Activated gamma-delta T cell (primary cell): ENCODE measurements around the gene SLC25A19.

ENCODE experiments used
- DNase-seq: peaks from one replicate; lab custom pipeline; 2025; lab: John Stamatoyannopoulos, UW

SLC25A19 gene

GRCh38 chr17:75241502-75241901 is 47.7 kb downstream of the SLC25A19 start:
- DNase-seq = no peak

DNA sequence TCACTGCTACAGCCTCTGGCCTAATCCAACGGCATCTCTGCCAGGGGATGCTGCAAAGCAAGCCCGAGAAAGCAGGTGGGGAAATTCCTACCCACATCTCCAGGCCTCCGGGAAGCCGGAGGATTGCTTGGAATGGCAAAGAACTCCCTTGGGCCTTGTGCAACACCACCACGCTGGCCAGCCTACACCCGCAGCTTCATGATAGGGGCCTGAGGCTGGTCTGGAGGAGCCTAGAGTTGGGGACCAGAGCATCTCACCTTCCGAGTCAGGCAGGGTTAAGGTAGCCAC is 48.1 kb downstream of the SLC25A19 start:
- DNase-seq = no peak

- DNase-seq = no peak
Observed at GRCh38 chr17:75240394-75241142, 48.7 kb downstream of the SLC25A19 start.

DNA sequence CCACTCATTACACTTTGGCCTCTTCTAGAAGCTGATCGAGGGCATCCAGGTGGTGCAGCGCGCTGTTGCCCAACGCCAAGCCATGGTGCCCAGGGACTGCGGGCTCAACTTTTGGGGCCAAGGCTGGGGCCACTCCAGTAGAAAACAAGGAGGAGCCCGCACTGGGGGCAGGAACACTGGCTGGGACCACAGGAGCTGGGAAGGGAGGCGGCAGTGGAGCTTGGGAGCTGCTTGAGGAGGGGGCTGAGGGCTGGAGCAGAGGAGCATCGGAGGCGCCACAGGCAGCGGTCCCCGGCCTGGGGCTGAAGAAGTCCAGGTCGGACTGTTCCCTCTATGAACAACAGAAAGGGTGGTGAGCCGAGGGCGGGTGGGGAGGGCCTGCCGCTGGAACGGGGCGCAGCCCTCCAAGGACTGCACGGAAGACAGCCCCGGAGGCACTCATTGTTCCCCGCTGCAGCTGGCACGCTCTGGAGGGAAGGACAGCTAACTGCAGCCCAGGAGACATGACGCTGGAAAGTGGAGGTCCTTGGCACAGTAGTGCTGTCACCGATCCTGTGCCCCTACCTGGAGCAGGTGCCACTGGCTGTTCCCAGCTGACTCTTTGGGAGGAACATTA is 49.3 kb downstream of the SLC25A19 start:
- no peak for DNase-seq

DNA sequence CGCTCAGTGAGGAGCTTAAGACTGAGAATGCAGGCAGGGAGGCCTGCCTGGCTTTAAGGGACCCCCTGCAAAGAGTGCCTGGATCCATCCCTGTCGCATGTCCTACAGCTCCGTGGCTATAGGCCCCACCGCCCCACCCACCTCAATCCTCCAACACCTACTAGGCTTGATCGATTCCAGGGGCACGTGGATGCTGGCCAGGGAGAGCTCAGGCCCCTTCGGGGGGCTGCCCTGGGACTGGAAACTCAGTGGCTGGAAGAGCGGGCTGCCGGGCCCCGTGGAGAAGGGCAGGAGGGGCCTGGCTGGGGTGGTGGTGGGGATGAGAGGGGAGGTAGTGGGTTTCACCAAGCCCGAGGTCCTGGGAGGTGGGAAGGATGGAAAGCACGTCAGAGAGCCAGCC is 50.0 kb downstream of the SLC25A19 start:
- no peak for DNase-seq

DNA sequence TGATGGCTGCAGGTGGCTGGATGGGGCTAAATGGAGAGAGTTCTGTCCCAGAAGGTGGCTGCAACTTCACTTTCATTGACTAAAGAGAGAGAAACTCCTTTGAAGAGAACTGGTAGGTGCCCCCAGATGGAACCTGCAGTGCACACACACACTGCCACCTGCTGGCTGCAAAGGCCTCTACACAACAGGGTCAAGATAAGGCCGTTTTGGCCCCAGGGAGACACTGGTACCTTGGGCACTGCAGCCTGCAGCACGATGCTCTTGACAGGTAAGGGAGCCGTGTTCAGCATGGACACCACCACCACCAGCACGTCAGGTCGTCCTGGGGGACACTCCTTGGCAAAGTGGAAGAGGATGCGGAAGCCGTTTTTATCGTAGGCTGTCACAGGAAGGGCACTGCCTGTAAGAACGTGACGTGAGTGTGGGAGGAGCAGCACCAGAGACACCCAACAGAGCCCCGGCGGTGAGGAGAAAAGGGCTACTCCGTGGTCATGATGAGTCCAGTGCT is 50.5 kb downstream of the SLC25A19 start:
- DNase-seq = no peak

- DNase-seq = no peak
Observed at GRCh38 chr17:75238020-75238580, 51.1 kb downstream of the SLC25A19 start.

- DNase-seq = no peak
Observed at GRCh38 chr17:75237100-75238014, 51.9 kb downstream of the SLC25A19 start.

GRCh38 chr17:75232786-75233185 is 56.4 kb downstream of the SLC25A19 start:
- DNase-seq = no peak

DNA sequence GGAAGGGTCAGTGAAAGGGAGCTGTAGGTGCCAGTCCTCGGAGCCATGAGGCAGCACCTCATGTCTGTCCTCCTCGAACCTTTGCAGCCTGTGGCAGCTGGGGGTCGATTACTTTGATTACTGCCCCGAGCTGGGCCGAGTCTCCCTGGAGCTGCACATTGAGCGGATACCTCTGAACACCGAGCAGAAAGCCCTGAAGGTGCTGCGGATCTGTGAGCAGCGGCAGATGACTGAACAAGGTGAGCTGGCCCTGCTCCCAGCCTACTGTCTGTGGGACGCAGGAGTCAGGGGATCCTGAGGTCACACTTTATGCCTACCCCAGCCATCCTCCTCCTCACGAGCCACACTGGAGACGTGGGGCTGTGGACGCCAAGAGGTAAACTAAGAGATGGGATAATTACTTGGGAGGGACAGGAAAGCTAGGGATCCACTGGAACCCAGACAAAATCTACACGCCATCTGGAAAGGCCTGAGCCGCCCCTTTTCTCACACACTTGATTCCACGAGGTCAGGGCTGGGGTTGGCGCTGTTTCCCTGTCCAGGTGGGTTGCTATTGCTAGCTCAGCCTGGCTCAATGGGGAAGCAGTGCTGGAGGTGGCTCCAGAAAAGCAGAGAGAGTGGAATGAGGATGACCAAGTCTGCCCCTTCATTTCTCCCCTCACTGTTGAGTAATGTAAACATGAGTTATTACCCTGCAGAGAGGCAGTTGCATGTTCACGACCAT is 57.3 kb downstream of the SLC25A19 start:
- no peak for DNase-seq

- no peak for DNase-seq
Observed at GRCh38 chr17:75231071-75231470, 58.2 kb downstream of the SLC25A19 start.

DNA sequence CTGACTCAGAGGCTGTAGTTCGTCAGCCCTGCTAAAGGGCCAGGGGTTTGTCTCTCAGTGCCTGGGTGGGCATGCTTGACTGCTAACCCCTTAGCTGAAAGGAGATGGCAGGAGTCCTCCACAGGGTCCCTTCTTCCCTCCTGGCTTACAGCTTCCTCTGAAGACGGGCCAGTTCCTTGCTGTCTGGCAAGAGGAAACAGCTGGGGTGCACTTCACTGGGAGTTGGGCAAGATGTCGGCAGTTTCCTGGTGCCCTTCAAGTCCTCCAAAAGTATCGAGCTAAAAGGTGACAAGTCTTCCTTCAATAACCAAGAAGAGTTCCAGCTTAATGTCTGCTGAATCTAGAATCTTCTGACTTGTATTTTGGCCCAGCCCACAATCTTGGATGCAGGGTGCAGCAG is 60.4 kb downstream of the SLC25A19 start:
- DNase-seq = no peak

DNA sequence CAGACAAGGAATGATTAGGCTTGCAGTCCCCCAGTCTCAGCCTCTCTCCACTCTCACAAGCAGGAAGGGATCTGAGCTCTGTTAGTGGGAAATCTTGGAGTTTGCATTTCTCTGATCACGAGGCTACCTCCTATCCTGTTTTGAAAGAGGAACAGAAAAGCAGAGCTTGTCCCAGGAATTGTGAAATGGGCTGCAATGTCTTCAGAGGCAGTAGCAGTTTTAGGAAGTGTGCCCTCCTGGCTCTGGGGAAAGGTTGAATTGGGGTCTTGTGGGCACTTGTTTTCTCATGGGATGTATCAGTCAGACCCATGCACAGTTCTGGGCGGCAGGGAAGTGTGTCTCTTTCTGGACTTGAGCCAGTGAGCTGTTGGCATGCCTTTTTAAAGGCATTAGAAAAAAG is 60.9 kb downstream of the SLC25A19 start:
- no peak for DNase-seq

GRCh38 chr17:75227729-75228128 is 61.5 kb downstream of the SLC25A19 start:
- DNase-seq = no peak

GRCh38 chr17:75225016-75225415 is 64.2 kb downstream of the SLC25A19 start:
- no peak for DNase-seq
